Sigmoid colon (tissue), 4 donors: ENCODE data around the gene SLC6A11.

Experiments
- CTCF ChIP-seq, 4 experiments: fragments of 450-650 bp in 3 of 4; fragments of 200-600 bp in 1 of 4; IDR thresholded peaks; one replicate each; pipeline ENCODE4 v1.5.1; 2016 to 2019; ENCODE audit warnings: antibody characterized with exemption in 4 of 4, mild to moderate bottlenecking in 3 of 4, moderate library complexity in 2 of 4
- POLR2AphosphoS5 ChIP-seq, 4 donors: sonication (generic); formaldehyde crosslinking; IDR thresholded peaks; one replicate each; pipeline ENCODE4 v1.6.1; 2017; ENCODE audit warnings: antibody characterized with exemption in 4 of 4

GRCh38 chr3:10875914-10876313, 59.9 kb downstream of the SLC6A11 start:
- TF ChIP-seq CTCF (IDR thresholded peaks at IDR 0.05) (no peak), POLR2AphosphoS5 (IDR thresholded peaks at IDR 0.05) (no peak)
